ENCODE results near the gene NAV2. TPM values are rescaled to one million over a fixed set of nuclear protein-coding genes. Genes with fewer than 3 reads are reported as not detected.

The NAV2 gene
- total RNA-seq, 1 donor from 2014 or later, result 9.6 TPM

DNA sequence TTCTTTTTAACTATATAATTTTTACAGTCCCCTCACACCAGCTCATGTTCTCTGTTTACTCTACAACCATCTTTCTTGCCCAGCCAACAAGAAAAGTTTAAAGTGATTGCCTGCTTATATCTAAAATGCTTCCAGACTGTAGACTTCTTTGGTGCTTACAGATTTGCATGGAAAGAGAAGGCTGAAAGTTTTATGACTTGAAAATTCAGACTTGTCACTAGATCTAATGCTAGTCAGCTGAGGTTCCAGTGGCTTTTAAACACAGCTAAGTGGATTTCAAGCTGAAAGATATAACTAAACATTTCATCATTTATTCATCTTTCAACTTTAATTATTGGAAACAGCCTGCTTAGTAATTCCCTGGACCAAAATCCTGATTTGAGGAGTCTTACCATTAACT is 178.4 kb downstream of the NAV2 start:
- no peaks in the 10 kb centered on the region for H4K20me1 ChIP-seq (ENCODE audit: low read depth)
- H3K27ac ChIP-seq, result no peak overlapping the region
- H3K4me3 Mint-ChIP-seq, result no peak overlapping the region
- no peak overlapping the region for H3K4me2 ChIP-seq
- no peaks in the 10 kb centered on the region for H3K36me3 ChIP-seq
- no peaks in the 10 kb centered on the region for H3K27me3 ChIP-seq
- no peak overlapping the region for H3K9ac ChIP-seq
- H3K9me3 ChIP-seq (ENCODE audit: low read depth), result no peaks in the 10 kb centered on the region
- TF ChIP-seq, protein P1, sequence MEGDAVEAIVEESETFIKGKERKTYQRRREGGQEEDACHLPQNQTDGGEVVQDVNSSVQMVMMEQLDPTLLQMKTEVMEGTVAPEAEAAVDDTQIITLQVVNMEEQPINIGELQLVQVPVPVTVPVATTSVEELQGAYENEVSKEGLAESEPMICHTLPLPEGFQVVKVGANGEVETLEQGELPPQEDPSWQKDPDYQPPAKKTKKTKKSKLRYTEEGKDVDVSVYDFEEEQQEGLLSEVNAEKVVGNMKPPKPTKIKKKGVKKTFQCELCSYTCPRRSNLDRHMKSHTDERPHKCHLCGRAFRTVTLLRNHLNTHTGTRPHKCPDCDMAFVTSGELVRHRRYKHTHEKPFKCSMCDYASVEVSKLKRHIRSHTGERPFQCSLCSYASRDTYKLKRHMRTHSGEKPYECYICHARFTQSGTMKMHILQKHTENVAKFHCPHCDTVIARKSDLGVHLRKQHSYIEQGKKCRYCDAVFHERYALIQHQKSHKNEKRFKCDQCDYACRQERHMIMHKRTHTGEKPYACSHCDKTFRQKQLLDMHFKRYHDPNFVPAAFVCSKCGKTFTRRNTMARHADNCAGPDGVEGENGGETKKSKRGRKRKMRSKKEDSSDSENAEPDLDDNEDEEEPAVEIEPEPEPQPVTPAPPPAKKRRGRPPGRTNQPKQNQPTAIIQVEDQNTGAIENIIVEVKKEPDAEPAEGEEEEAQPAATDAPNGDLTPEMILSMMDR (IDR thresholded peaks at IDR 0.05), result no peak
- TF ChIP-seq EZH2phosphoT487 (IDR thresholded peaks at IDR 0.05) (no peak), EZH2 (IDR thresholded peaks at IDR 0.05) (no peak)
- no peaks in the 10 kb centered on the region for H3F3A ChIP-seq (ENCODE audit: low read depth)
- H3K4me1 Mint-ChIP-seq, result peaks cover 9% of the 10 kb centered on the region
- no peak for DNase-seq (ENCODE audit: low spot score)
- H3K79me2 ChIP-seq (ENCODE audit: low read depth), result no peaks in the 10 kb centered on the region
- H3K36me3 Mint-ChIP-seq, result peaks cover 11% of the 10 kb centered on the region
- peaks cover 7% of the 10 kb centered on the region for H3K4me1 ChIP-seq
- H3K9me3 Mint-ChIP-seq, result no peaks in the 10 kb centered on the region
- H3K27ac Mint-ChIP-seq, result no peak overlapping the region
- H2AFZ ChIP-seq (replicated peaks), result no peak overlapping the region
- H3K4me3 ChIP-seq, result no peak overlapping the region
- H3K27me3 Mint-ChIP-seq (ENCODE audit: insufficient read depth, low read depth), result peaks cover 4% of the 10 kb centered on the region

GRCh38 chr11:19892387-19892786 is 179.8 kb downstream of the NAV2 start:
- Histone ChIP-seq H3K27ac (no peak overlapping the region), H3K27me3 (no peaks in the 10 kb centered on the region), H3F3A (ENCODE audit: low read depth) (no peaks in the 10 kb centered on the region), H3K9me3 (ENCODE audit: low read depth) (no peaks in the 10 kb centered on the region), H3K4me1 (no peaks in the 10 kb centered on the region), H3K36me3 (no peaks in the 10 kb centered on the region), H3K4me3 (no peak overlapping the region), H3K79me2 (ENCODE audit: low read depth) (no peaks in the 10 kb centered on the region), H4K20me1 (ENCODE audit: low read depth) (no peaks in the 10 kb centered on the region), H2AFZ (replicated peaks) (no peak overlapping the region), H3K9ac (no peak overlapping the region), H3K4me2 (no peak overlapping the region)
- Mint-ChIP-seq H3K4me1 (peaks cover 5% of the 10 kb centered on the region), H3K27ac (no peak overlapping the region), H3K9me3 (no peaks in the 10 kb centered on the region), H3K27me3 (ENCODE audit: insufficient read depth, low read depth) (no peaks in the 10 kb centered on the region), H3K4me3 (no peak overlapping the region), H3K36me3 (peaks cover 13% of the 10 kb centered on the region)
- TF ChIP-seq EZH2phosphoT487 (IDR thresholded peaks at IDR 0.05), result no peak
- no peak for TF ChIP-seq EZH2 (IDR thresholded peaks at IDR 0.05)
- TF ChIP-seq, protein P1 (IDR thresholded peaks at IDR 0.05), result no peak
- no peak for DNase-seq (ENCODE audit: low spot score)

DNA sequence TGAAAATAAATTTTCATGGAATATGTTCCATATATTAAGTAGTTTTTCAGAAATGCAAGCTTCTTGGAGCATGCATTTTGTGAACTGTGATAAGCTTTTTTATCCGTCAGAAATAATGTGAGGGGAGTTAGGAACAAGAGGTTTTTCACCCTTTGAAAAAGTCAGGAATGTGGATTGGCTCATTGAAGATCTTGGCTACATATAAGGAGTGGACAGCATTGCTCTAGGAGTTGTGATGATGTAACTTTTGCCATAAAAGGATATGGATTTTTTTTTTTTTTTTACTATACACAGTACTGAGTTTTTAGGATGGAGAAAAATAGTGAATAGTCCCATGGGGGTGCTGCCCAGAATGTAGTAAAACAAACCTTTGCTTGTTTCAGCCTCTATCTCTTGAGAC is 180.2 kb downstream of the NAV2 start:
- no peaks in the 10 kb centered on the region for H3K27me3 Mint-ChIP-seq (ENCODE audit: insufficient read depth, low read depth)
- no peak overlapping the region for H3K27ac Mint-ChIP-seq
- Histone ChIP-seq H3K79me2 (ENCODE audit: low read depth) (no peaks in the 10 kb centered on the region), H3K27me3 (no peaks in the 10 kb centered on the region), H2AFZ (replicated peaks) (no peak overlapping the region), H3K9me3 (ENCODE audit: low read depth) (no peaks in the 10 kb centered on the region), H3K36me3 (no peaks in the 10 kb centered on the region), H3K27ac (no peak overlapping the region), H3K4me1 (no peaks in the 10 kb centered on the region), H3K4me2 (no peak overlapping the region), H3K4me3 (no peak overlapping the region), H4K20me1 (ENCODE audit: low read depth) (no peaks in the 10 kb centered on the region), H3F3A (ENCODE audit: low read depth) (no peaks in the 10 kb centered on the region), H3K9ac (no peak overlapping the region)
- no peak overlapping the region for H3K4me3 Mint-ChIP-seq
- no peaks in the 10 kb centered on the region for H3K9me3 Mint-ChIP-seq
- H3K4me1 Mint-ChIP-seq, result peaks cover 5% of the 10 kb centered on the region
- peaks cover 14% of the 10 kb centered on the region for H3K36me3 Mint-ChIP-seq
- TF ChIP-seq EZH2 (IDR thresholded peaks at IDR 0.05) (no peak), EZH2phosphoT487 (IDR thresholded peaks at IDR 0.05) (no peak)
- TF ChIP-seq, protein P1 (IDR thresholded peaks at IDR 0.05), result no peak
- no peak for DNase-seq (ENCODE audit: low spot score)

Measured in neural progenitor cell (in vitro differentiated cells).